ENCODE results near the gene MCOLN2.

The MCOLN2 gene

DNA sequence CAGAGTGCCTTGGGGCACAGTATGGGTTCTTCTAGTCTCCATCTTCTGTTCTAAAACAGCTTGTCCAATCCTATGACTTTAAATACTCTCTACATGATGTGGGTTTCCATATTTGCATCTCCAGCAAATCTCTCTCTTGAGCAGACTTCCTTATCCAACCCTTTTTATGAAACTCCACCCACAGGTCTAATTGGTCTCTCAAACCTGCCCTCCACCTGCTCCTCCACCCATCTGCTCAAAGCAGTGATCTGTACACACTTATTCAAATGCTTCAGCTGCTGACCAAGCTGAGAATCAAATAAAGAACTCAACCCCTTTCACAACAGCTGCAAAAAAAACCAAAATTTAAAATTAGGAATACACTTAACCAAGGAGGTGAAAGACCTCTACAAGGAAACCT, 11.5 kb downstream of the MCOLN2 start:
- no peak for DNase-seq
- ATAC-seq = no peak

DNA sequence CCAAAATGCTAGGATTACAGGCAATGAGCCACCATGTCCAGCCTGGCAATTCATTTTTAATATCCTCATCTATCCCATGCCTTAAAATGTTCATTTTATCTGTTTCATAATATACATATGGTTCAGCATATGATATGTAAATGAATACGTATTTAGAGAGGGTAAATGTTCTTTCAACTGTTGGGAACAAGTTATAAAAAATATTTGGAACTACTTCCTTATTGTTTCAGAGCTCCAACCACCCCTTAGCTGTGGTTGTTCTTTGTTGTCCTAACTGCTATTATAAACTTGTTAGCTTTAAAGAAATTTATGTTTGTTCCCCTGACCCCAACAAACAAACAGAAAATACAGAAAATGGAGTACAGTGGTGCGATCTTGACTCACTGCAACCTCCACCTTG, 14.5 kb downstream of the MCOLN2 start:
- DNase-seq = no peak
- no peak for ATAC-seq

- DNase-seq (no peak), ATAC-seq (no peak)
These were observed 21.9 kb downstream of the MCOLN2 start for GRCh38 chr1:84975035-84975434.

- peak; percentile 43 for DNase-seq
- peak; percentile 61 for ATAC-seq
These were observed 23.2 kb downstream of the MCOLN2 start for GRCh38 chr1:84973498-84974334.

GRCh38 chr1:84972377-84972987, 24.4 kb downstream of the MCOLN2 start:
- DNase-seq (no peak), ATAC-seq (no peak)

- no peak for ATAC-seq
- DNase-seq = no peak
These were observed 25.0 kb downstream of the MCOLN2 start for GRCh38 chr1:84971957-84972356.

DNA sequence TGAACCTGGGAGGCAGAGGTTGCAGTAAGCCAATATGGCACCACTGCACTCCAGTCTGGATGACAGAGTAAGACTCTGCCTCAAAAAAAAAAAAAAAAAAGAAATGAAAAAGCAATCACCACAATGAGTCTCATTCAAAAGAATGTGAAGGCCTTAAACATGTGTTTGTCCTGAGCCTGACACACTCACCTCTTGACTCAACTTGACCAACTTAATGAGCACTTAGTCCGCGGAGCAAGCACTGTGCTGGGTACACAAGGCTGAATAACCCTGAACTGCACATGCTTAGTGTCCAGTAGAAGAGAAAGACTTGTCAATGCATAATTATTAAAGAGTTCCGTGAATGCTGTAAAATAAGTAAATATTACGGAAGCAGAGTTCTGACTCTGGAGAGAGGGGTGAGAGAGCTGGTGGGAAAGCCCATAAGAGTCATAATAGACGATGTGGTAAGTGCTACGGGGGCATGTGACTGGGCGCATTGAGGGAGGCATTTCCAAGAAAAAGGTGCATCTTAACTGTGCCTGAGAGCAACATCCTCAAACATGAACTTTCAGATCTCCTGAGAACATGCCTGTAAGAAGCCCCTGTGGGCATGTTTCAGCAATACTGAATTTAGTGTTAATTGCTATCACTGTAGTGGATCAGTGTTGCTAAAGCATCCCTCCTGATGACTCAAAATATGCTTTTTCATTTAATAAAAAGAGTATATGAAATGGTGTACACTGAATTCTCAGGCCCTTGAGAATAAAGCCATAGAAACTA, 27.2 kb downstream of the MCOLN2 start:
- ATAC-seq (peak; percentile 69), DNase-seq (no peak)

DNA sequence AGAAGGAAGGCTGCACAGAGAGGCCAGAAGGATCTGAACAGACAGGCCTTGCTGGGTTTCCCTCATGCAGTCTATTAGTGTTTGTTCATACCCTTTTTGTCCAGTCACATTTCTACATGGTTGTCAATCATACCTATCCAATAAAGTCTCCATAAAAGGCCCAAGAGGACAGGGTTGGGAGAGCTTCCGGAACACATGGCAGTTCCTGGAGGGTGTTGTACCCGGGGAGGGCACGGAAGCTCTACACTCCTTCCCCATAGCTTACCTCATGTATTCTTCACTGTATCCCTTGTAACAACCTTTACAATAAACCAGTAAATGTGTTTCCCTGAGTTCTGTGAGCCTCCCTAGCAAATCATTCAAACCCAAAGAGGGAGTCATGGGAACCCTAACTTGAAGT, 28.0 kb downstream of the MCOLN2 start:
- no peak for ATAC-seq

GRCh38 chr1:84968101-84968500, 28.8 kb downstream of the MCOLN2 start:
- no peak for DNase-seq
- ATAC-seq = no peak

More for the DNA sequence above, 28.0 kb downstream of the MCOLN2 start:
- no peak for DNase-seq

GRCh38 chr1:84967666-84968065, 29.2 kb downstream of the MCOLN2 start:
- ATAC-seq = no peak
- no peak for DNase-seq

GRCh38 chr1:84963021-84963420, 33.9 kb downstream of the MCOLN2 start:
- no peak for DNase-seq
- no peak for ATAC-seq

- ATAC-seq = no peak
- DNase-seq = no peak
These were observed 35.6 kb downstream of the MCOLN2 start for GRCh38 chr1:84961316-84961715.

- DNase-seq (no peak), ATAC-seq (no peak)
These were observed 36.5 kb downstream of the MCOLN2 start for GRCh38 chr1:84960371-84960770.

DNA sequence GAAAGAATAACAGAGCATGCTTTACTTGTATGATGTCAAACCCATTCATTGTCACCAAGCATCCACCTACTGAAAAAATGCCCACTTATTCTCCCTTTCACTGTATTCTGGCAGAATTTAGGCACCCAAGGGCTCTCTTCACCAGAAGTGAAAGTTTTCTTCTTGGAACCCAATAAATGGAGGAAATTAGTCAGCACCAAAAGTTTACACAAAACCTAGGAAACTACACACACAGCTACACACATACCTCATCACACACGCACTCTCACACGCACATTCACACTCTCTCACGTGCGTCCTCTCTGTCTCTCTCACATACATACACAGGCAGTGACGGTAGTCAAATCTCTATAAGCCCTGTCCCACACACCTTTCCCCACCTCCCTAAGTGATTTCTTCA, 37.6 kb downstream of the MCOLN2 start:
- DNase-seq (peak; percentile 20), ATAC-seq (peak; percentile 90)

DNA sequence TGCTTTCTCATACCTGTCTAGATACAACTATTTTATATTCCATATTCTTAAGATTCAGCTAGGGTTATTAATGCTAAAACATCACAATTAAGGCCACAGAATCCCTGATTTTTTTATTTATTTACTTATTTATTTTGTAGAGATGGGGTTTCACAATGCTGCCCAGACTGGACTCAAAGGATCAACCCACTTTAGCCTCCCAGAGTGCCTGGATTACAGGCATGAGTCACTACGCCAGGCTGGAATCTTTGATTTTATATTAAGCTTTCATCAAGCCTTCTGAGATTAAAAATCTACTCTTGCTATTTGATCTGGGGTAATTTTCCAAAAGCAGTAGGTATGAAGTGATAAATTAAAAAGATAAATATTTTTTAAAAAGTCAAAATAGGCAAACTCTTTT, 38.9 kb downstream of the MCOLN2 start:
- no peak for DNase-seq
- no peak for ATAC-seq

DNA sequence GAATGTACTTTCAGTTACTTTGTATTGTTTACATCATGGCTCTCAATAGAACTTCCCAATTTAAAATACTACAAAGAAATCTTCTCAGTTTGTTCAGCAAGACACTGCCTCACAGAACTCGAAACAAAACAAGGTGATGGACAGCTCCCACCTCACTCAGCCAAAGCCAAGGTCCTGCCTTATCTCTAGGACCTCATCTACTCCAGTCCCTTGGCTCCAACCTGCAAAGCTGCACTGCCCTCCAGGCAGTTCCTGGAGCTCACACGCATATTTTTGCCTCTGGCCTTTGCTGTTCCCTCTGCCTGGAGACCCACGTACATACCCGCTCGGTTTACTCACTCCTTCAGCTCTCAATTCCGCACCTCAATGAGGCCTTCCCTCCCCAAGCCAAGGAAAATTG, 40.3 kb downstream of the MCOLN2 start:
- ATAC-seq (no peak), DNase-seq (no peak)

DNA sequence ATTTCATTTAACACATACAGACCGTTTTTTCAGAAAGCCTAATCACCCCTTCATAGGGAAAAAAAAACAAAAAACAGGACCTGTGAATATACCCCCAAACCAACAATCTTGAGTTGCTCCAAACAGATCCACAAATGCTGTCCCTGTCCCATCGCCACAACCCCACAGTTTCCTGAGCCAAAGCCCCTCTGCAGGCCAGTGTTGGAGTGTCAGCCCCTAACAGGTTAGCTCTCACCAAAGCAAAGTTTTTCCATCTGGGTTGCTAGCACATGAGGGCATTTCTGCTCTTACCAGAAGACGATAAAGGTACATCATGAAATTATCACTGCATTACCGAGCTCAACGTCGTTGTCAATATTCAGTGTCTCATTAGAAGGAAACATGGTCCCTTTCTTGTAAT, 40.8 kb downstream of the MCOLN2 start:
- DNase-seq = no peak
- no peak for ATAC-seq

- no peak for DNase-seq
These were observed 47.2 kb downstream of the MCOLN2 start for GRCh38 chr1:84949664-84950063.

GRCh38 chr1:84947536-84948410, 49.1 kb downstream of the MCOLN2 start:
- no peak for ATAC-seq
- DNase-seq = no peak

More at GRCh38 chr1:84949664-84950063, 47.2 kb downstream of the MCOLN2 start:
- no peak for ATAC-seq

DNA sequence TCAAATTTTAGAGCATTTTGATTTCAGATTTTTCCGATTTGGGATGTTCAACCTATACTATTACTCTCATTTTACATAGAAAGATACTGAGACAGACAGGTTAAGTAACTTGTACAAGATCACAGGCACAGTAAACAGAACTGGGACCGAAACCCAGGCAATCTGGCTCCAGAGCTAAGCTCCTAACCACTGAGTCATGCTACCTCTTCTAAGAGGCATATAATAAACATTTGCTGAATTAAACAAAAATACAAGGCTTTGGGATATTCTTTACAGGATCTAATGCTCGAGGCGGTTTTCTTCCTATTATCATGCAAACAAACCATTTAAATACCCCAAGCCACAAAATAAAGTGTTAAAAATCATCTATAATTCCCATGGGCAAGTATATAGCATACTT, 50.3 kb downstream of the MCOLN2 start:
- ATAC-seq (no peak), DNase-seq (no peak)

DNA sequence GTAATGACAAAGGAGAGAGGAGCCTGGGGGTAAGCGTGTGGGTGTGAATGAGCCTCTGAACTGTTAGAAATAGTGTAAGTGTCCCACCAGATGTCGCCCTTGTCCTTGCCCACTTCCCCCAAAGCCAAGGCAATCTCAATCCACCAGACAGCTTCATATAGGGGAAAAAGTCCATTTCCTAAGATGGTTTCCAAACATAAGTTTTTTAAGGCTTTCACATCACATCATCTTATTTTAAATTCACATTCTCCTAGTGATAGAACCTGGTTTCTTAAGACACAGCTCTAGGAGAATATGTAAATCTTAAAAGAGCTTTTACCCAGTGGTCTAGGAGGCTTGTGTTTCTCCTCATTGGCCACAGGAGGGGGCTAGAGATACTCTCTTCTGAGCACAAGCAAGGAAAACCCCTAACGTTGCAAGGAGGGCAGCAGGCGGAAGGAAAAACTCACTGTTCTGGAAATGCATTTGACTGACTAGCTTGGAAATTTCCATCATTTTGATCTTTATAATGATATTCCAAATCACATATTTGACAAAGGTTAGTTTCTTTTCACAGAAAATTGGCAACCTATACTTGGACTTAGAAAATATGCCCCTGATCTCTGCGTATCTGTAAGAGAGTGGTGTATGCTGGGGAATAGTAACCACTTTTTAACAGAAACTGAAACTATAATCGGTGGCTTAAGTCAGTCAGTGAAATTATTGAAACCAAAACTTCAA, 52.0 kb downstream of the MCOLN2 start:
- peak; percentile 86 for ATAC-seq
- peak; percentile 70 for DNase-seq

All from stimulated activated naive CD8-positive, alpha-beta T cell treated with anti-CD3 and anti-CD28 coated beads, Interleukin-15, Interleukin-2, amounts not matched to agents 100 U/mL and 50 U/mL, for 24 hours (primary cell).